B cell (primary cell): Measurements from ENCODE around the gene SRSF1. TPM values are rescaled to one million over a fixed set of nuclear protein-coding genes. Genes with fewer than 3 reads are reported as not detected.

Experiments
- ATAC-seq: fragments of 200-7000 bp; cut with Tn5 transposase; one replicate; pipeline ENCODE4 v1.10.0; 2021; ENCODE audit warnings: low read depth, mild to moderate bottlenecking, moderate number of reproducible peaks, moderate library complexity
- CTCF ChIA-PET: fragments of 350-600 bp; sonication (Branson Sonifier 250); formaldehyde crosslinking; loops from one replicate; lab custom pipeline; 2021; ENCODE audit warnings: antibody characterized with exemption, inconsistent platforms; lab: Charles Lee
- POLR2A ChIA-PET: fragments of 350-600 bp; sonication (Branson Sonifier 250); formaldehyde crosslinking; loops from one replicate; lab custom pipeline; 2021; ENCODE audit warnings: antibody characterized with exemption; lab: Charles Lee
- DNase-seq: peaks from one replicate; pipeline ENCODE4 v3.0.0; 2013
- H2AFZ ChIP-seq: 2 replicates; pipeline ENCODE4 v1.6.1; 2012; ENCODE audit warnings: mild to moderate bottlenecking, low read depth, low read length; ENCODE audit not compliant: insufficient read depth, poor library complexity, severe bottlenecking
- H3K27ac ChIP-seq, 2 donors: 1 replicate in 1 of 2; 2 replicates in 1 of 2; pipeline ENCODE4 v1.5.1; 2012 to 2013; ENCODE audit warnings: low read length in 2 of 2, mild to moderate bottlenecking in 2 of 2, moderate library complexity in 1 of 2
- H3K27me3 ChIP-seq, 4 experiments: fragments of 200-600 bp in 1 of 4; sonication (generic) in 1 of 4; replicated peaks in 1 of 4; 1 replicate in 2 of 4; 2 replicates in 2 of 4; pipeline versions ENCODE4 v1.6.1 to v1.7.0; 2013 to 2016; ENCODE audit warnings: low read length in 3 of 4, mild to moderate bottlenecking in 2 of 4, mixed read lengths in 1 of 4, moderate library complexity in 1 of 4; ENCODE audit not compliant: insufficient read depth in 4 of 4, control insufficient read depth in 3 of 4; ENCODE audit errors: control extremely low read depth in 1 of 4
- H3K36me3 ChIP-seq, 2 experiments: replicated peaks in 1 of 2; 1 replicate in 1 of 2; 2 replicates in 1 of 2; pipeline versions ENCODE4 v1.6.1 to v1.7.1; 2013; ENCODE audit warnings: low read length in 1 of 2; ENCODE audit not compliant: insufficient read depth in 2 of 2, control insufficient read depth in 1 of 2; ENCODE audit errors: control extremely low read depth in 1 of 2, extremely low read depth in 1 of 2
- H3K4me1 ChIP-seq, 2 donors: fragments of 200-600 bp in 1 of 2; sonication (generic) in 1 of 2; 1 replicate in 1 of 2; 2 replicates in 1 of 2; pipeline versions ENCODE4 v1.5.1 to v1.6.1; 2013 to 2017; ENCODE audit warnings: low read length in 2 of 2; ENCODE audit not compliant: control insufficient read depth in 2 of 2, insufficient read depth in 2 of 2
- H3K4me2 ChIP-seq: replicated peaks from 2 replicates; pipeline ENCODE3; 2012; ENCODE audit warnings: mild to moderate bottlenecking, low read depth, low read length; ENCODE audit not compliant: poor library complexity, severe bottlenecking
- H3K4me3 ChIP-seq, 5 experiments: fragments of 200-600 bp in 1 of 5; sonication (generic) in 1 of 5; 1 replicate in 3 of 5; 2 replicates in 2 of 5; pipeline versions ENCODE4 v1.5.1 to v1.7.0; 2011 to 2016; ENCODE audit warnings: low read length in 4 of 5, mild to moderate bottlenecking in 4 of 5, low read depth in 2 of 5, control low read depth in 1 of 5, moderate library complexity in 1 of 5; ENCODE audit not compliant: insufficient read depth in 1 of 5; ENCODE audit errors: control extremely low read depth in 1 of 5, extremely low read depth in 1 of 5
- H3K79me2 ChIP-seq: fragments of 200-600 bp; sonication (generic); one replicate; pipeline ENCODE4 v1.6.0; 2016; ENCODE audit warnings: low read length; ENCODE audit not compliant: control insufficient read depth, insufficient read depth
- H3K9ac ChIP-seq: fragments of 200-600 bp; sonication (generic); 2 replicates; pipeline ENCODE4 v1.6.1; 2017; ENCODE audit warnings: mild to moderate bottlenecking, low read length, moderate library complexity
- H3K9me3 ChIP-seq, 3 donors: one replicate each; pipeline versions ENCODE4 v1.6.1 to v1.7.1; 2013; ENCODE audit warnings: low read length in 2 of 3; ENCODE audit not compliant: control insufficient read depth in 2 of 3, insufficient read depth in 1 of 3; ENCODE audit errors: control extremely low read depth in 1 of 3
- H4K20me1 ChIP-seq: 2 replicates; pipeline ENCODE4 v1.6.0; 2012; ENCODE audit warnings: mild to moderate bottlenecking, low read length; ENCODE audit not compliant: insufficient read depth, control insufficient read depth, poor library complexity, severe bottlenecking
- H3K27ac Mint-ChIP-seq: one replicate; pipeline ENCODE4 v1.8.0; 2021; ENCODE audit warnings: mixed read lengths
- H3K27me3 Mint-ChIP-seq: one replicate; pipeline ENCODE4 v1.8.0; 2021; ENCODE audit warnings: mixed read lengths
- H3K4me1 Mint-ChIP-seq: one replicate; pipeline ENCODE4 v1.8.0; 2021; ENCODE audit warnings: mixed read lengths
- H3K4me3 Mint-ChIP-seq: one replicate; pipeline ENCODE4 v1.8.0; 2021; ENCODE audit warnings: mixed read lengths
- H3K9me3 Mint-ChIP-seq: one replicate; pipeline ENCODE4 v1.8.0; 2022; ENCODE audit warnings: mixed read lengths; ENCODE audit not compliant: insufficient read depth
- CTCF ChIP-seq: fragments of 200-600 bp; IDR thresholded peaks from one replicate; pipeline ENCODE4 v1.8.0; 2022; ENCODE audit warnings: antibody characterized with exemption, mild to moderate bottlenecking
- EZH2 ChIP-seq: IDR thresholded peaks from 2 replicates; pipeline ENCODE4 v1.6.1; 2012; ENCODE audit warnings: borderline replicate concordance, low read depth, mild to moderate bottlenecking, moderate library complexity, low read length; ENCODE audit not compliant: insufficient read depth, poor library complexity, severe bottlenecking
- WGBS: methylation state at CpG from one replicate; pipeline ENCODE4 v1.1.5; 2013; ENCODE audit warnings: missing lambda C conversion rate; ENCODE audit not compliant: insufficient coverage; 5-methylcytosine and 5-hydroxymethylcytosine counted together
- intact Hi-C: fragments of 100-400 bp; cut with micrococcal nuclease; formaldehyde crosslinking; loops from one replicate; pipeline ENCODE4 v1.10.0; 2022
- polyA plus RNA-seq: library from polyadenylated mRNA; depleted of rRNA; stranded (reverse); fragments of >200 nt; gene quantifications from 2 replicates; pipeline ENCODE4 v1.2.3, GENCODE V29; 2012
- total RNA-seq, 2 donors: library from RNA; stranded (reverse); fragments of 120-200 nt in 1 of 2; gene quantifications; 1 replicate in 1 of 2; 2 replicates in 1 of 2; pipeline versions ENCODE4 v1.2.3 to v1.2.4, GENCODE V29; 2013 to 2022

SRSF1 gene
- total and polyA plus RNA-seq, 2 donors (not counting 1 experiment from before 2014, with no cell fraction given): 163 to 250 TPM

- TF ChIP-seq CTCF: no peak
- WGBS: no CpG with 5 or more reads among the region's 1 CpG
- Histone ChIP-seq H3K36me3 (peaks cover 20 to 76% of the 10 kb centered on the region in 2 experiments), H3K27me3 (no peaks in the 10 kb centered on the region), H3K79me2 (peaks cover 25% of the 10 kb centered on the region), H3K4me3 (no peak overlapping the region), H3K4me2 (no peak overlapping the region), H3K4me1 (peaks cover 3 to 7% of the 10 kb centered on the region in 2 donors), H4K20me1 (peaks cover 54% of the 10 kb centered on the region), H2AFZ (no peak overlapping the region), H3K9me3 (no peaks in the 10 kb centered on the region), H3K27ac (no peak overlapping the region), H3K9ac (no peak overlapping the region)
- Mint-ChIP-seq H3K4me1 (peaks cover 28% of the 10 kb centered on the region), H3K9me3 (no peaks in the 10 kb centered on the region), H3K27ac (no peak overlapping the region), H3K27me3 (no peaks in the 10 kb centered on the region), H3K4me3 (no peak overlapping the region)
- ChIA-PET POLR2A (interaction anchor here (0.7 kb wide), 1 partner anchor 269 kb away, joined by 5 read pairs; no protein-coding TSS in a partner anchor), CTCF (interaction anchor here (1.2 kb wide), 1 partner anchor 133 kb away, joined by 3 read pairs; no protein-coding TSS in a partner anchor)
- no peak for DNase-seq
- no peak for ATAC-seq
- intact Hi-C loops: no loop called here
Measured at GRCh38 chr17:57979076-57979475, 28.0 kb downstream of the SRSF1 start.

GRCh38 chr17:57976594-57976993 lies 30.5 kb downstream of the SRSF1 start:
- no peak overlapping the region for H3K4me3 ChIP-seq
- no peak overlapping the region for H2AFZ ChIP-seq
- ChIA-PET POLR2A (no interaction called here), CTCF (interaction anchor here (0.9 to 1.5 kb wide), 3 partner anchors 10 to 23 kb away, joined by 3 to 6 read pairs (median 3); no protein-coding TSS in a partner anchor)
- H3K27me3 Mint-ChIP-seq: no peaks in the 10 kb centered on the region
- DNase-seq (no peak), ATAC-seq (no peak)
- H3K4me3 Mint-ChIP-seq: no peak overlapping the region
- H3K9me3 ChIP-seq: no peaks in the 10 kb centered on the region
- no peaks in the 10 kb centered on the region for H3K27me3 ChIP-seq
- WGBS: no CpG with 5 or more reads among the region's 3 CpGs
- H3K9me3 Mint-ChIP-seq: no peaks in the 10 kb centered on the region
- H3K4me1 Mint-ChIP-seq: peaks cover 5% of the 10 kb centered on the region
- peaks cover 1% of the 10 kb centered on the region for H3K79me2 ChIP-seq
- H4K20me1 ChIP-seq: peaks cover 29% of the 10 kb centered on the region
- no peak overlapping the region for H3K27ac Mint-ChIP-seq
- H3K9ac ChIP-seq: no peak overlapping the region
- H3K4me2 ChIP-seq: no peak overlapping the region
- H3K4me1 ChIP-seq: no peaks in the 10 kb centered on the region
- intact Hi-C loops: no loop called here
- no peak for TF ChIP-seq EZH2
- TF ChIP-seq CTCF: no peak
- peaks cover 20 to 80% of the 10 kb centered on the region in 2 experiments for H3K36me3 ChIP-seq
- no peak overlapping the region for H3K27ac ChIP-seq
